ENCODE measurements around the gene NFATC3.
"Not testable (repeated sequence)": the region's sequence is repeated elsewhere in the genome, so short reads cannot be mapped to it uniquely, and the experiment has no call there.

NFATC3 gene

GRCh38 chr16:68089067-68089466, 3.9 kb downstream of the NFATC3 start:
- CTCF ChIA-PET: no interaction called here
- TF ChIP-seq SUZ12 (IDR thresholded peaks at IDR 0.05): no peak
- TF ChIP-seq FOXK2 (IDR thresholded peaks at IDR 0.05): no peak
- no peak for TF ChIP-seq NFRKB (IDR thresholded peaks at IDR 0.05)
- no peak for TF ChIP-seq FOXA1 (IDR thresholded peaks at IDR 0.05)
- no peak for TF ChIP-seq ELF4 (IDR thresholded peaks at IDR 0.05)
- no peak for TF ChIP-seq L3MBTL2 (conservative IDR thresholded peaks at IDR 0.05)
- no peak for TF ChIP-seq PKNOX1 (IDR thresholded peaks at IDR 0.05)
- no peak for TF ChIP-seq FOXM1 (IDR thresholded peaks at IDR 0.05; ENCODE audit: borderline replicate concordance)

GRCh38 chr16:68090130-68090529, 5.0 kb downstream of the NFATC3 start:
- TF ChIP-seq ZNF384 (IDR thresholded peaks at IDR 0.05) (no peak), FOXM1 (IDR thresholded peaks at IDR 0.05; ENCODE audit: borderline replicate concordance) (no peak), PKNOX1 (IDR thresholded peaks at IDR 0.05) (no peak), CTBP1 (IDR thresholded peaks at IDR 0.05; ENCODE audit: borderline replicate concordance) (no peak), NFRKB (IDR thresholded peaks at IDR 0.05) (no peak), ARNT (IDR thresholded peaks at IDR 0.05) (no peak), SUZ12 (IDR thresholded peaks at IDR 0.05) (no peak), ELF4 (IDR thresholded peaks at IDR 0.05) (no peak), TARDBP (IDR thresholded peaks at IDR 0.05) (no peak), HDGF (IDR thresholded peaks at IDR 0.05; ENCODE audit: borderline replicate concordance) (no peak), L3MBTL2 (conservative IDR thresholded peaks at IDR 0.05) (no peak), SP1 (IDR thresholded peaks at IDR 0.05) (no peak), BHLHE40 (IDR thresholded peaks at IDR 0.05; ENCODE audit: borderline replicate concordance) (no peak), FOXK2 (IDR thresholded peaks at IDR 0.05) (no peak), FOXA1 (IDR thresholded peaks at IDR 0.05) (no peak), LEF1 (IDR thresholded peaks at IDR 0.05; ENCODE audit: borderline replicate concordance) (no peak)
- no peak for DNase-seq (ENCODE audit: extremely low spot score)
- ChIA-PET POLR2A (no interaction called here), CTCF (no interaction called here)

More at GRCh38 chr16:68089067-68089466, 3.9 kb downstream of the NFATC3 start:
- DNase-seq (ENCODE audit: extremely low spot score): no peak
- POLR2A ChIA-PET: no interaction called here

GRCh38 chr16:68090533-68090932, 5.4 kb downstream of the NFATC3 start:
- TF ChIP-seq HDGF (IDR thresholded peaks at IDR 0.05; ENCODE audit: borderline replicate concordance): no peak
- CTCF ChIA-PET: no interaction called here
- no peak for DNase-seq (ENCODE audit: extremely low spot score)
- POLR2A ChIA-PET: no interaction called here

GRCh38 chr16:68091380-68092261, 6.5 kb downstream of the NFATC3 start:
- TF ChIP-seq FOXK2 (IDR thresholded peaks at IDR 0.05) (no peak), L3MBTL2 (conservative IDR thresholded peaks at IDR 0.05) (no peak), CTBP1 (IDR thresholded peaks at IDR 0.05; ENCODE audit: borderline replicate concordance) (peak; percentile 54; the same call in 1 of the 2 replicates), FOXA1 (IDR thresholded peaks at IDR 0.05) (peak; percentile 68), PKNOX1 (IDR thresholded peaks at IDR 0.05) (peak; percentile 53), ZNF384 (IDR thresholded peaks at IDR 0.05) (no peak), HDGF (IDR thresholded peaks at IDR 0.05; ENCODE audit: borderline replicate concordance) (no peak), ELF4 (IDR thresholded peaks at IDR 0.05) (no peak)
- no peak for DNase-seq (ENCODE audit: extremely low spot score)
- POLR2A ChIA-PET: interaction anchor here (1.1 to 1.2 kb wide), 2 partner anchors 146 to 219 kb away, joined by 4 to 7 read pairs; partner anchors contain the start of genes PRMT7 and SLC7A6OS
- CTCF ChIA-PET: no interaction called here

GRCh38 chr16:68092275-68092674, 7.1 kb downstream of the NFATC3 start:
- ChIA-PET CTCF (interaction anchor here (0.6 kb wide), 1 partner anchor 136 kb away, joined by 4 read pairs; no protein-coding TSS in a partner anchor), POLR2A (interaction anchor here (1.1 to 1.2 kb wide), 2 partner anchors 145 to 218 kb away, joined by 4 to 7 read pairs; partner anchors contain the start of genes PRMT7 and SLC7A6OS)
- not testable (repeated sequence) for DNase-seq (ENCODE audit: extremely low spot score)

GRCh38 chr16:68093816-68094613, 8.8 kb downstream of the NFATC3 start:
- POLR2A ChIA-PET: interaction anchor here (0.9 to 1.9 kb wide), 3 partner anchors 10 to 144 kb away, joined by 3 to 13 read pairs (median 4); partner anchors contain the start of genes ESRP2 and NFATC3
- CTCF ChIA-PET: interaction anchor here (0.6 to 1.9 kb wide), 10 partner anchors 8 to 141 kb away, joined by 3 to 8 read pairs (median 4); partner anchors contain the start of gene NFATC3
- DNase-seq (ENCODE audit: extremely low spot score): no peak
- TF ChIP-seq FOXK2 (IDR thresholded peaks at IDR 0.05): no peak
- TF ChIP-seq ELF4 (IDR thresholded peaks at IDR 0.05): no peak
- 0 out of 2 replicates have a peak, but pooled peaks have one; percentile 37 for TF ChIP-seq ZNF384 (IDR thresholded peaks at IDR 0.05)
- no peak for TF ChIP-seq LEF1 (IDR thresholded peaks at IDR 0.05; ENCODE audit: borderline replicate concordance)
- no peak for TF ChIP-seq CTBP1 (IDR thresholded peaks at IDR 0.05; ENCODE audit: borderline replicate concordance)

More at GRCh38 chr16:68092275-68092674, 7.1 kb downstream of the NFATC3 start:
- peak; percentile 72 for TF ChIP-seq ZNF384 (IDR thresholded peaks at IDR 0.05)

All from HEK293T (cell line).